GM10266 (cell line): ENCODE results near the gene PERP.

Experiments
- DNase-seq: peaks from one replicate; pipeline ENCODE4 v3.0.0; 2012; ENCODE audit errors: extremely low spot score
- CTCF ChIP-seq: IDR thresholded peaks from 2 replicates; pipeline ENCODE4 v1.5.1; 2012; ENCODE audit warnings: mild to moderate bottlenecking, low read depth; ENCODE audit not compliant: control insufficient read depth, insufficient read depth; ENCODE audit errors: missing control alignments

The PERP gene

GRCh38 chr6:138093632-138094031 is 13.6 kb downstream of the PERP start:
- no peak for TF ChIP-seq CTCF
- no peak for DNase-seq

- DNase-seq = no peak
- no peak for TF ChIP-seq CTCF
Measured at GRCh38 chr6:138092686-138093085, 14.5 kb downstream of the PERP start.

- no peak for DNase-seq
Measured at GRCh38 chr6:138089325-138089724, 17.9 kb downstream of the PERP start.

GRCh38 chr6:138088326-138088762 is 18.9 kb downstream of the PERP start:
- no peak for TF ChIP-seq CTCF
- DNase-seq = no peak

More at GRCh38 chr6:138089325-138089724, 17.9 kb downstream of the PERP start:
- TF ChIP-seq CTCF = no peak

- no peak for TF ChIP-seq CTCF
- DNase-seq = no peak
Measured at GRCh38 chr6:138087593-138088325, 19.5 kb downstream of the PERP start.

- no peak for DNase-seq
- no peak for TF ChIP-seq CTCF
Measured at GRCh38 chr6:138086573-138087196, 20.5 kb downstream of the PERP start.

- no peak for TF ChIP-seq CTCF
- no peak for DNase-seq
Measured at GRCh38 chr6:138085839-138086222, 21.4 kb downstream of the PERP start.
